Left ventricle myocardium inferior (tissue), 1 donor: ENCODE data around the gene CCNT2. TPM values are rescaled to one million over a fixed set of nuclear protein-coding genes. Genes with fewer than 3 reads are reported as not detected.
"Not testable (repeated sequence)": the region's sequence is repeated elsewhere in the genome, so short reads cannot be mapped to it uniquely, and the experiment has no call there.

ENCODE experiments used
- DNase-seq: peaks from one replicate; pipeline ENCODE4 v3.0.0-alpha.2; 2020
- H3K27ac ChIP-seq: fragments of 200-600 bp; replicated peaks from 2 replicates; pipeline ENCODE4 v1.8.0; 2021
- H3K27me3 ChIP-seq: fragments of 200-600 bp; 2 replicates; pipeline ENCODE4 v1.8.0; 2021; ENCODE audit warnings: low read depth
- H3K36me3 ChIP-seq: fragments of 200-600 bp; 2 replicates; pipeline ENCODE4 v1.8.0; 2021
- H3K4me1 ChIP-seq: fragments of 200-600 bp; 2 replicates; pipeline ENCODE4 v1.8.0; 2021
- H3K4me3 ChIP-seq: fragments of 200-600 bp; 2 replicates; pipeline ENCODE4 v1.8.0; 2021; ENCODE audit warnings: mild to moderate bottlenecking, moderate library complexity
- H3K9me3 ChIP-seq: fragments of 200-600 bp; replicated peaks from 2 replicates; pipeline ENCODE4 v1.8.0; 2021
- intact Hi-C: fragments of 100-400 bp; cut with micrococcal nuclease; formaldehyde crosslinking; loops from one replicate; pipeline ENCODE4 v1.11.0; 2022
- total RNA-seq: library from RNA; stranded (reverse); fragmentation: NEBNext Ultra II Directional; extraction: Animal tissue kit (Norgen Biotek cat#: 25700); gene quantifications from one replicate; pipeline ENCODE4 v1.2.1, GENCODE V29; 2021
- TF ChIP-seq, protein P1 (sequence below): fragments of 200-600 bp; IDR thresholded peaks from 2 replicates; pipeline ENCODE4 v1.8.0; 2021; ENCODE audit warnings: antibody characterized with exemption, mild to moderate bottlenecking, borderline replicate concordance
- donor health status: DM: no; HTN: yes; CAD: no; lungs with severe emphysema.

The CCNT2 gene
- total RNA-seq, 1 donor from 2014 or later, result 16.9 TPM

- TF ChIP-seq, protein P1, sequence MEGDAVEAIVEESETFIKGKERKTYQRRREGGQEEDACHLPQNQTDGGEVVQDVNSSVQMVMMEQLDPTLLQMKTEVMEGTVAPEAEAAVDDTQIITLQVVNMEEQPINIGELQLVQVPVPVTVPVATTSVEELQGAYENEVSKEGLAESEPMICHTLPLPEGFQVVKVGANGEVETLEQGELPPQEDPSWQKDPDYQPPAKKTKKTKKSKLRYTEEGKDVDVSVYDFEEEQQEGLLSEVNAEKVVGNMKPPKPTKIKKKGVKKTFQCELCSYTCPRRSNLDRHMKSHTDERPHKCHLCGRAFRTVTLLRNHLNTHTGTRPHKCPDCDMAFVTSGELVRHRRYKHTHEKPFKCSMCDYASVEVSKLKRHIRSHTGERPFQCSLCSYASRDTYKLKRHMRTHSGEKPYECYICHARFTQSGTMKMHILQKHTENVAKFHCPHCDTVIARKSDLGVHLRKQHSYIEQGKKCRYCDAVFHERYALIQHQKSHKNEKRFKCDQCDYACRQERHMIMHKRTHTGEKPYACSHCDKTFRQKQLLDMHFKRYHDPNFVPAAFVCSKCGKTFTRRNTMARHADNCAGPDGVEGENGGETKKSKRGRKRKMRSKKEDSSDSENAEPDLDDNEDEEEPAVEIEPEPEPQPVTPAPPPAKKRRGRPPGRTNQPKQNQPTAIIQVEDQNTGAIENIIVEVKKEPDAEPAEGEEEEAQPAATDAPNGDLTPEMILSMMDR, result no peak
- H3K9me3 ChIP-seq, result no peaks in the 10 kb centered on the region
- H3K4me3 ChIP-seq, result no peak overlapping the region
- H3K27ac ChIP-seq, result no peak overlapping the region
- H3K27me3 ChIP-seq, result no peaks in the 10 kb centered on the region
- intact Hi-C loops, result no loop called here
- no peaks in the 10 kb centered on the region for H3K4me1 ChIP-seq
- DNase-seq, result no peak
- peaks cover 61% of the 10 kb centered on the region for H3K36me3 ChIP-seq
These were observed 38.9 kb downstream of the CCNT2 start for GRCh38 chr2:134957477-134957876.

DNA sequence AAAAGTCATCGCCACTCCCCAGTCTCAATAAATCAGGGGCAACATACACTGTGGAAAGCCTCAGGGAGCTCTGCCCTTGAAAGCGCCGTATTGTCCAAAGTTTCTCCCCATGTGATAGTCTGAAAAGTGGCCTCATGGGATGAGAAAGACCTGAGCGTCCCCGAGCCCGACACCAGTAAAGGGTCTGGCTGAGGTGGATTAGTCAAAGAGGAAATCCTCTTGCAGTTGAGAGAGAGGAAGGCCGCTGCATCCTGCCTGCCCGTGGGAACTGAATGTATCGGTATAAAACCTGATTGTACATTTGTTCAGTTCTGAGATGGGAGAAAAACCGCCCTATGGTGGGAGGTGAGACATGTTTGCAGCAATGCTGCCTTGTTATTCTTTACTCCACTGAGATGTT is 48.5 kb downstream of the CCNT2 start:
- H3K9me3 ChIP-seq, DNase-seq, intact Hi-C loops, H3K36me3 ChIP-seq, H3K27me3 ChIP-seq, H3K4me1 ChIP-seq, H3K27ac ChIP-seq, H3K4me3 ChIP-seq: not testable (repeated sequence)

GRCh38 chr2:134973241-134974138 is 54.9 kb downstream of the CCNT2 start:
- DNase-seq, result no peak

DNA sequence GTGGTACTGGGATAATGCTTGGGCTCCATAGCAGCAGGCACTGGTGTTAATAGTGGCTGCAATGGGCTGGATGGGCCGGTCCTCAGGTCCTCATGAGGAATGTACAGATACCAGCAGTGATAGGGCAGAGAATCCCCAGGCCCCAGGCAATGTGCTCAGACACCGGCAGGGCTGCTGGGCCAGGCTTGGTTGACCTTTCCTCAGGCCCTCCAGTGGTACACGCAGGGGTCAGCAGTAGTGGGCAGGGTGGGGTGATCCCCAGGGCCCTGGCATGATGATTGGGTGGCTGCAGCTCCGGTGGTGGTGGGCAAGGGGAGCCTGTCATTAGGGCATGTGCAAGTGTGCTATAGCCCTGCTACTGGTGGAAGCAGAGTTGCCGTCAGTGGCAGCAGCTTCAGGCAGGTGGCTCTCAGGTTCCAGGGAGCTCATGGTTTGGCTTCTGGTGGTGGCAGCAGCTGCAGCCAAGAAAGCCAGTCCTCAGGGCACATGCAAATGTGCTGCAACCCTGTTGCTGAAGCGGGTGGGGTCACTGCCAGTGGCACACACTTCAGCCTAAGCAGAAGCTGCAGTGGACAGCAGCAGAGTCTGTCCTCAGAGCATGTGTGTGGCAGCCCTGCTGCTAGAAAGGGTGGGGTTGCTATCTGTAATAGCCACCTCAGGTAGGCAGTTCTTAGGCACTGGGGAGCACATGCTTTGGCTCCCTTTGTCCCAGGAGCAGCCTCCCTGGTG is 56.8 kb downstream of the CCNT2 start:
- intact Hi-C loops, result no loop called here
- Histone ChIP-seq H3K27me3 (no peaks in the 10 kb centered on the region), H3K4me1 (peaks cover 10% of the 10 kb centered on the region), H3K4me3 (no peak overlapping the region), H3K36me3 (no peaks in the 10 kb centered on the region), H3K9me3 (peaks cover 21% of the 10 kb centered on the region), H3K27ac (no peak overlapping the region)
- no peak for DNase-seq
- TF ChIP-seq, protein P1, result no peak

More at GRCh38 chr2:134973241-134974138, 54.9 kb downstream of the CCNT2 start:
- no peak overlapping the region for H3K4me3 ChIP-seq
- H3K36me3 ChIP-seq, result no peaks in the 10 kb centered on the region
- intact Hi-C loops, result no loop called here
- no peak overlapping the region for H3K27ac ChIP-seq
- H3K27me3 ChIP-seq, result no peaks in the 10 kb centered on the region
- H3K4me1 ChIP-seq, result peaks cover 10% of the 10 kb centered on the region
- peaks cover 29% of the 10 kb centered on the region for H3K9me3 ChIP-seq
- TF ChIP-seq, protein P1, result no peak

DNA sequence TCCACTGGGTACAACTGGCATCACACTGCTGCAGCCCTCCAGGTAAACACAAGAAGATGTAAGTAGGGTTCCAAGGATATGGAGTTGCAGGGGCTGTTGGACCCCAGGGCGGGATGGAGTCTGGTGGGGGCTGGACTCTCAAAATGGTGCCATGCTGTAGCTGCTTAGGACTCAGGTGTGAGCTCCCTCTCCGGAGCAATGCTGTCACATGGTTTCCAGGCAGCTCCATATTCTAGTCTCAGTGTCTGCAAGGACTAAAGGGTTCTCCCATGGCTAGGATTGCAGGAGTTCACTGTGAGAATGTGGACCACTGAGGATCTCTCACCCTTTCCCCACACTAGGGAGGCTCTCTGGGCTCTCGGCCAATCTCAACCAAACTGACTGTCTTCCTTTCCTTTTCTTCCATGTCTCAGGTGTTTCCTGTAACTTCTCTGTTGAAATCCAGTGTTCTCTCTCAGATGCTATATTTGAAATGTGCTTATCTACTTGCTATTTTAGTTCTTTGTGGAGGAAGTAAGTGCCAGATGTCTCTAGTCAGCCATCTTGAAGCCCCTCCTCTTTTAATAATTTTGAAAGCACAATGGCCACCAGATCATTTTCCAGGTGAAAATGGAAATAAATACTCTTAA is 57.6 kb downstream of the CCNT2 start:
- no peaks in the 10 kb centered on the region for H3K36me3 ChIP-seq
- peaks cover 21% of the 10 kb centered on the region for H3K9me3 ChIP-seq
- H3K4me1 ChIP-seq, result peaks cover 10% of the 10 kb centered on the region
- DNase-seq, result no peak
- no peak overlapping the region for H3K4me3 ChIP-seq
- H3K27me3 ChIP-seq, result no peaks in the 10 kb centered on the region
- intact Hi-C loops, result no loop called here
- TF ChIP-seq, protein P1, result no peak
- no peak overlapping the region for H3K27ac ChIP-seq

DNA sequence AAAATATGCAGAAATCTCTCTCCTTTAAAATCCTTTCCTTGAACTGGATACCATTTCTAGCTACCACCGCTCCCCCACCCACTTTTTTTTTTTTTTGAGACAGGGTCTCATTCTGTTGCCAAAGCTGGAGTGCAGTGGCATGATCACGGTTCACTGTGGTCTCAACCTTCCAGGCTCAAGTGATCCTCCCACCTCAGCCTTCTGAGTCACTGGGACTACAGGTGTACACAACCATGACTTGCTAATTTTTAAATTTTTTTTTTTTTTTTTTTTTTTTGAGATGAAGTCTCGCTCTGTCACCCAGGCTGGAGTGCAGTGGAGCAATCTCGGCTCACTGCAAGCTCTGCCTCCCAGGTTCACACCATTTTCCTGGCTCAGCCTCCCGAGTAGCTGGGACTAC is 58.5 kb downstream of the CCNT2 start:
- H3K4me3 ChIP-seq, H3K36me3 ChIP-seq, DNase-seq, H3K27ac ChIP-seq, H3K27me3 ChIP-seq, intact Hi-C loops: not testable (repeated sequence)
- H3K4me1 ChIP-seq, result peaks cover 10% of the 10 kb centered on the region
- peaks cover 21% of the 10 kb centered on the region for H3K9me3 ChIP-seq
